Activated T-helper 1 cell treated with Interleukin-2 at 50 U/mL for 16 hours (primary cell): ENCODE results near the gene OLIG3.

Experiments used
- DNase-seq: peaks from one replicate; pipeline ENCODE4 v3.0.0-alpha.2; 2020; ENCODE audit warnings: low read depth

Gene OLIG3

DNA sequence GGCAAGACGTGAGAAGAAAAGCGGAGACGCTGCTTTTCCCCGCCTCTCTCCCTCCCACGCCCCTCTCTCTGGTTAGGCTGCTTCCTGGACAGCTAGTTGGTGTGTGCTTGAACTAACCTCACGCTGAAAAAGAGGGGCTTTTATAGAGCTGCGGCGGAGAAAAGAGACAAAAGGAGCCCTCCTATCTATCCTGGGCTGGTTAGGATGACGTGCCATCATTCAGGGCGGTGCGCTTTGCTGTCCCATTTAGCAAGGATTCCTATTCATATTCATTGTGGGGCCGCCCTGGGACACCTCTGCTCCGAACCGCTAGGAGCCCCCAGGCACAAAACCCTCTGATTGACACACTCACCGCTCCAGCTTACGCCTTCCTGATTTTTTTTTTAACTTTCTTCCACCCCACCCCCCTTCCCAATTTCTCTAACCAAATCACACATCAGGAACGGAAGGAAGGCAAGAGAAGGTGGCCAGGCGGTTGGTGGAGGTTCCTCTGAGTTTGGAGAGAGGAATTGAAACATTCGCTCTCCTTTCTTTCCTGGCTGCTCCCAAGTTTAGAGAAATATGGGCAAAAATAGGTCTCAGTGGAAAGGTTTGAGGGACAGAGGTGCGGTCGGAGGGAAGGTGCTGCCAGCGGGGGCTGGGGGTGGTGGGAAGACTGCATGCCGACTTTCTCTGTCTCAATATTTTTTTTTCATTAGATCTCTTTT is at the start of gene OLIG3:
OLIG3 (minus strand) TSS at position 114 of the 707 bp plus-strand sequence. CDS start 224 bp downstream, outside the sequence.
- DNase-seq: no peak

DNA sequence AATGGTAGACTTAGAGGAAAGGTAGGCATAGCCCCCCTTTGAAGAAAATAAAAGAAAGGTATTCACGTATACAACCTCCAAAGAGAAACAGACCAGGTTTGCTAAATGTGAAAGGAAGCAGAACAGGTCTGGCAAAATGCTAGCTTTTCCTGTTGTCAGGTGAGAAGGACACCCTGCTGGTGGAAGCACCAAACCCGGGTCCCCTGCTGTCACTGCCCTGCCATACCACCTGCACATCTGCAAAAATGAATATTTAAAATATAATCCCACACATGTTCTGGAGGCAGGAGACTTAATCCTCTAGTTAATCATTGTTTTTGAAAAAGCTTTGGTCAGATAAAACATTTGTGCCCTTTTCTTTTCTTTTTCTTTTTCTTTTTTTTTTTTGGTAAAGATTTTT is 48.9 kb upstream of the OLIG3 start:
- no peak for DNase-seq

- no peak for DNase-seq
These were observed 48.5 kb upstream of the OLIG3 start for GRCh38 chr6:137542713-137543112.

DNA sequence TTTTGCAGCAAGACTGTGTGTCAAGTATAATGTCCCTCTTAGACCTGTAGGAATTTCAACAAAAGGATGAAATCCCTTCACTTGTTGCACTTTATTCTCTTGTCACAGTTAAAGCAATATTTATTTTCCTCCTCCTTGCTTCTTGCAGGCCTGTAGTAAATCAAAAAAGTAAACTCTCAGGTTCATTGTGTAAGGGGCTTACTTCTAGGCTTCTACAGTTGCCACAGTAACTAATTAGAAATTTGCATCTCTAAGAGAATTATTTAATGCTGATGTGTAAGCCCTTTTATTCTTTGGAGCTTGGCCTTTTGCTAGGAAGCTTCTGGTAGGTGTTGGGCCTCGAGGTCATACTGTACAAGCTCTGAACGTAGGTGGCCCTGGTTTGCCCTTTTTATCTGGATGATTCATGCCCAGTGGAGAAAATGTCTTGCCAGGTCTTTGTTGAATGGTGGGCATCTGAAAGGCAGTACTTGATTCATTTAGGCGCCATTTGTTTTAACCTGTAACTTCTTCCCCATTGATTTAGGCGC is 47.4 kb upstream of the OLIG3 start:
- DNase-seq: no peak

DNA sequence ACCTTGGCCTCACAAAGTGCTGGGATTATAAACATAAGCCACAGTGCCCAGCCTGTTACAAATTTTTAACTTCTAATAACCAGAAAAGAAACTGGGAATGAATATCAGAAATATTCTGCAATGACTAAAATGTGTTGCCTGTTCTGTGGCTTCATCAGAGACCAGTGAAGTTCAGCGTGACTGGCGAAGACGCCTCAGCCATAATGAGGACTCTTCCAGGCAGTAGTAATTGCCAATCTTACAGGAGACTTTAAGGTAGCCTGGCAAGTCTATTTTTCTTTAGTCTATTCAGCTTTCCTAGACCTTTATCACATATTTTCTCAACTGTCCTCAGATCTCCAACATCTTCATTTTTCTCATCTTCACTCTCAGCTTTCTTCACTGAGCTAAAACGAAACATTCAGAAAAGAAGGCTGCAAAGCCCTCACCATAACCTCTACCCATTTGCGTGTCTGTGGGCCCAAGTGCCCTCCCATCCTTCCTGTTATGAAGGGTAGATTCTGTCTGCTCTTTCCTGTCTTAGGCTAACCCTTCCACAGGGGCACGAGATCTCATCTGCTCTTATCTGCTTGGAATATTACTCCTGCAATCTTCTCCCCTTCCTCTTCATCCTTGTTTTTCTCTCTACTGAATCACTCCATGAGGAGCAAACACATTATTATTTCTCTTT is 42.0 kb upstream of the OLIG3 start:
- peak; percentile 24 for DNase-seq

DNA sequence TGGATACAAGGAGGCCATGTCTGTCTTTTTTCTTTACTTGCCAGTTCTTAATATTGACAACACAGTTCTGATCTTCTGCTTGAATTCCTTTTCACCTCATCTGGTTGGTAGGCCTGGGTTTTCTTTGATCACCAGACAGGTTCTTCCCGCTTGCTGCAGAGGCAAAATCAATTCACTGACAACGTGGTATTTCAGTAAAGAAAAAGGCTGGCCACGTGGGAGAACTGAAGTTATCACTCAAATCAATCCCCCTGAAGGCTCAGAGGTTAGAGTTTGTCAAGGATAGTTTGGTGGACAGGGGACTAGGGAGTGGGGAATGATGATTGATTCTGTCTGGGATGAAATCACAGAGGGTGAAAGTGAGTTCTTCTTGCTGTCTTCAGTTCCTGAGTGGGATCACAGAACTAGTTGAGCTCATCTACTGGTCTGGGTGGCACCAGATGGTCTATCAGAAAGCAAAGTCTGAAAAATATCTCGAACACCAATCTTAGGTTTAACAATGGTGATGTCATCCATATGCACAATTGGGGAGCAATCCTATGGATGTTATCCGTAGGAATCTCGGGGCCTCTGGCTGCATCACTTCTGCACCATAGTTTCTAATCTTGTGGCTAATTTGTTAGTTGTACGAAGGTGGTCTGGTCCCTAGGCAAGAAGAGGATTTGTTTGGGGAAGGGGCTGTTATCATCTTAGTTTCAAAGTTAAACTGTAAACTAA is 37.3 kb upstream of the OLIG3 start:
- no peak for DNase-seq

DNA sequence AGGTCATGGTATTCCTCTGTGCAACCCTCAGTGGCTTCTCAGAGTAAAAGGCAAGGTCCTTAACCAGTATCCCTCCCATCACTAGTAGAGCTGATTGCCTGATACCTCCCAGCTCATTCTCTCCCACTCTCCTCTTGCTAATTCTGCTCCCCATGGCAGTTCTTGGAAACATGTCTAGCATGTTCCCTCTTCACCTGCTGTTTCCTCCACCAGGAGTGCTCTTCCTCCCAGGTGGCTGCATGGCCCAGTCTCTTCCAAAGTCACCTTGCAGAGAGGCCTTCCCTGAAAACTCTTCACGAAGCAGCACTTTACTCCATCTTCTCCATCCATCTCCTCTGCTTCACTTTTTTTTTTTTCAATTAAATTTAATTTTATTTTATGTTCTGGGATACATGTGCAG is 36.2 kb upstream of the OLIG3 start:
- no peak for DNase-seq

DNA sequence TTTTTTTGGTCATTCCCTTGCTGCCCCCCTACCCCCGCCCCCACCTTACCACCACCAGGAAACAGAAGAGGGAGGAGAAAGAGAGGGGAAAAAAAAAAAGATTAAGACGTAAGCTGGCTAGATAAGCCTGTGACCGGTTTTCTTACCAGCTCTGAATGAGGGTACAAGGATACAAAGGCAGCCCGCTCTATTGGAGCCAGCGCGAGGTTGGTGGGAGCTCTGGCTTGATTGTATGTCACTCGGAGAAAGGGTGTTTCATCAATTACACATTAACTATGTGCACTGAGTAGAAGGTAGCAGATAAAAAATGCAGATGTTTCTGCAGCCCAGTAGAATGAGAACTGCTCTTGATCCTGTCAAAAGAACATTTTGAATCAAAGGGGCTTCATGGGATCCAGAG is 28.6 kb upstream of the OLIG3 start:
- DNase-seq: no peak

- no peak for DNase-seq
These were observed 28.1 kb upstream of the OLIG3 start for GRCh38 chr6:137522198-137522798.

DNA sequence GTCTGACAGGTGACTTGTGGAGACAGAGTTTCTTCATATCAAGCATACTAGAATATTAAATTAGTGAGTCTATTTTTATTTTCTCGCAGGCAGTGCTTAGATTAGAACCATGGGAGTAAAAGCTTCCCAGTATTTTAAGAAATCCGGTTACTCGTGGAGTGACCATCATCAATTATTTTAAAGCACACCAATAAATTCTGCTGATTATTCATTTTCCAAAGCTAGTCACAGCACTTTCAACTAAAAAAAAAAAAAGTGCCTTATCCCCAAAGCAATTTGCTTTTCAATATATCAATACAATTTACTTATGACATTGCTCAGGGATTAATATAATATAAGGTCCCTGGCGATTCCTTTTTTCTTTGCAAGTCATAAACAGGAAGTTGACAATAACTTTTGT is 26.3 kb upstream of the OLIG3 start:
- no peak for DNase-seq

- DNase-seq: no peak
These were observed 25.5 kb upstream of the OLIG3 start for GRCh38 chr6:137519629-137520176.

- DNase-seq: no peak
These were observed 24.3 kb upstream of the OLIG3 start for GRCh38 chr6:137518386-137518983.

- no peak for DNase-seq
These were observed 20.2 kb upstream of the OLIG3 start for GRCh38 chr6:137514418-137514817.

DNA sequence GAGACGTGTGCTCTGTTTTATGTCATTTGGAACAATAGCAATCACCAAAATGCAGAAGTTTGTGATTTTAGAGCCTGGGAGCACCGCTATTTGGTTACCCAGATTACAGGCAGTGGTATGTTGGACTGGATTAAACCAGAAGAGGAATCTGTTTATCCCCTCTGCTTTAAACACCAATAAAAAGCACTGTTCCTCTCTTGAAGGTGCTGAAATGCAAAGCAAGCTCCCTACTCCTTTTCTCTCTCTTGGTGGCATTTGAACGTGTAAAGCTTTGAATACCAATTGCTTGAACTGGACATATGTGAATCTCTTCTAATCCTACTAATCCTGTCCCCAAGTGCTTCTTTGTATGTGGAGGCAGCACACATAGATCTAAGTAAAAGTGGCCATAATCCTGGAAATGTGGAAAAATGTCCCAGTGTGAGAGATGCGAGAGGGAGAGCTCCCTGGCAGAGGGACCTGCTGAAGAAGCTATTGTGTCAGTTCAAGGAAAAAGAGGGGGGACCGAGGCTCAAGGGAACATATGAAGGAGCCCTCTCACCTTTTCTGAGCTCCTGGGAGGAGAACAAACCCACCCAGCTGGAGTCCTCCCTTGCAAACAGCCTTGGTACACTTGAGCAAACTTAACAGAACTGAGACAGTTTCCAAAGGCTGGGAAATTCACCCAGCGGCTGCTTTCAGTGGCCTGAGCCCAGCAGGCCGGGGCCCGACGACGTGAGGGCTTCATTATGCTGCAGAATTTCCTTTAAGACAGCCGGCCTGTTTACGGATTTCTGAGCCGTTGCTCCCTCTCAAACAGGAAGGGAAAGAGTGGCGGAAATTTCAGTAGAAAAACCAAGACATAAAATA is 18.8 kb upstream of the OLIG3 start:
- no peak for DNase-seq

GRCh38 chr6:137510923-137511322 is 16.7 kb upstream of the OLIG3 start:
- no peak for DNase-seq

- DNase-seq: no peak
These were observed 4.4 kb upstream of the OLIG3 start for GRCh38 chr6:137498481-137499190.

DNA sequence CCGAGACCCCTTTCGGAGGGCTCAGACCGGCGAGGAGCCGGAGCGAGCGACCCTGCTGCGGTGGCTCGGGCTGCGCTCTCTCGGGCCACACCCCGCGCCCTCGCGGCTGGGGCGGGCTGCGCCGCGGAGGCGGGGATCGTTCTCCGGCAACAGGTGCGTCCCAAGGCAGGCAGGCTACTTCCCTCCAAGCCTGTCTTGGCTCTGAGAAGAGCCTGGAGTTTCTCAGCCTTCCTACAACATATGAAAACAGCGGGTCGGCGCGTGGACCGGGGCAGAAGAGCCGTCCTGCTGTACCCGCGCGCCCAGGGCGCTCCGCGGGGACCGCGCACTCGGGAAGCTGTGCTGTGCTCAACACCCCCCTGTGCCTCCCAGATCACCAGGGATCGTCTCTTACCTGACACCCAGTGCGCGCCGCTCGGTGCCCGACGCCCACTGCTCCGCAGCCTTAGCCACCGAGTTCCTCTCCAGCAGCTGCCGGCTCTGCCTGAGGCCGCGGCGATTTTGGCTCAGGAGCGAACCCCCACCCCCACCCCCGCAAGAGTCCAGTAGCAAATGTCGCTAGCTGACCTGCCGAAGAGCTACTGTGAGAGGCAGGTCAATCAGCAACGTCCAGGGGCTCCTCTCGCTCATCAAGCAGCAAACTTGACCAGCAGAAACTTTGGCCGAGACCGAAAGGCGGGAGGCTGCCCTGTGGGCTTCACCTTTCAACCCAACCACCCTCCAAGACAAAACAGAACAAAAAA is 3.7 kb upstream of the OLIG3 start:
- no peak for DNase-seq

- no peak for DNase-seq
These were observed 2.9 kb upstream of the OLIG3 start for GRCh38 chr6:137496909-137497720.

DNA sequence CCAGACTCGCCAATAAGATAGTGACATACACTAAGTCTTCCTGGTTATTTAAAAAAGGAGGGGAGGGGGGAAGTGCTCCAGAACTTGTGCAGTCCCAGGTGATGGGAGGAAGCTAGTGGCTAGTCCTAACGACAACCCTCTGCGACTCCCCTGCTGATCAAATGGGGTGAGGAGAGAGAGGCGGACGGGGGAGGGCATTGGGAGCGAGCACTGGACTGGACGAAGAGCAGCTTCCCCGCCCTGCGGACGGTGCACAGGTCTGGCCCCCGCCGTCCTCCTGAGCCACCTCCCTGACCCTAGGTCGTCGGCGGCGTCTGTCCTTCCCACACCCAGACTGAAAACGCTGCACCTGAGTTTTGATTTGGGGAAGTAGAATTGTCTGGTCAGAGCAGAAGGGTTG is 2.2 kb upstream of the OLIG3 start:
- DNase-seq: no peak
